Astrocyte of the cerebellum (primary cell): ENCODE data around the gene PRKCE.

ENCODE experiments used
- DNase-seq: peaks from one replicate; pipeline ENCODE4 v3.0.0-alpha.2; 2011; ENCODE audit warnings: low read depth
- H3K4me3 ChIP-seq: 2 replicates; pipeline ENCODE4 v1.5.1; 2011; ENCODE audit warnings: mild to moderate bottlenecking, low read depth, low read length, moderate library complexity
- CTCF ChIP-seq: IDR thresholded peaks from 2 replicates; pipeline ENCODE4 v1.5.1; 2012; ENCODE audit warnings: low read length, low read depth, moderate library complexity, mild to moderate bottlenecking; ENCODE audit errors: missing control alignments
- in situ Hi-C: cut with HindIII; loops from 2 replicates; pipeline ENCODE4 v1.10.0; 2017; ENCODE audit warnings: low sequenced_read_pairs

Gene PRKCE

GRCh38 chr2:45617496-45617895 is 34.0 kb upstream of the PRKCE start:
- DNase-seq, result no peak
- TF ChIP-seq CTCF, result no peak
- in situ Hi-C loops, result no loop called here
- H3K4me3 ChIP-seq, result no peak overlapping the region

- in situ Hi-C loops, result no loop called here
- no peak overlapping the region for H3K4me3 ChIP-seq
- no peak for TF ChIP-seq CTCF
- DNase-seq, result no peak
Measured at GRCh38 chr2:45622336-45623075, 29.0 kb upstream of the PRKCE start.

GRCh38 chr2:45623098-45623497 is 28.4 kb upstream of the PRKCE start:
- no peak for DNase-seq
- no peak overlapping the region for H3K4me3 ChIP-seq
- in situ Hi-C loops, result no loop called here
- TF ChIP-seq CTCF, result no peak

DNA sequence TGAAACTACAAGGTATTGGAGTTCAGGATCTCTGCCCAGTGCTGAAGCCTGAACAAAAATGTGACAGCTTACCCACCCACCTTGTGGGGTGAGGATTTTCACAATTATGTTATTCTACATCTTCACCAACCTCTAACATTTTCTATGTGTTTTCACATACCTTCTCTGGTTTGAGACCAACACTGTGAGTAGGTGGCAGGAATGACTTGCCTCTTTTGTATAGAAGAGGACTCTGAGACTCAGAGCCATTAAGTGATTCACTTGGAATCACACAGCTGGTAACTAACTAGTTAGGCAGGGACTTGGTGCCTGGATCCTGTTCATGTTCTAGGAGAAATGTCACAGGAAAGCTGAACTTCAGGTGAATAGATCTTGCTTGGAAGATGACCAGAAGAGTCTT is 25.7 kb upstream of the PRKCE start:
- TF ChIP-seq CTCF, result no peak
- DNase-seq, result no peak
- no peak overlapping the region for H3K4me3 ChIP-seq
- in situ Hi-C loops, result loop anchor here (25.0 kb wide), 1 partner anchor 736 kb away; no protein-coding TSS in a partner anchor

DNA sequence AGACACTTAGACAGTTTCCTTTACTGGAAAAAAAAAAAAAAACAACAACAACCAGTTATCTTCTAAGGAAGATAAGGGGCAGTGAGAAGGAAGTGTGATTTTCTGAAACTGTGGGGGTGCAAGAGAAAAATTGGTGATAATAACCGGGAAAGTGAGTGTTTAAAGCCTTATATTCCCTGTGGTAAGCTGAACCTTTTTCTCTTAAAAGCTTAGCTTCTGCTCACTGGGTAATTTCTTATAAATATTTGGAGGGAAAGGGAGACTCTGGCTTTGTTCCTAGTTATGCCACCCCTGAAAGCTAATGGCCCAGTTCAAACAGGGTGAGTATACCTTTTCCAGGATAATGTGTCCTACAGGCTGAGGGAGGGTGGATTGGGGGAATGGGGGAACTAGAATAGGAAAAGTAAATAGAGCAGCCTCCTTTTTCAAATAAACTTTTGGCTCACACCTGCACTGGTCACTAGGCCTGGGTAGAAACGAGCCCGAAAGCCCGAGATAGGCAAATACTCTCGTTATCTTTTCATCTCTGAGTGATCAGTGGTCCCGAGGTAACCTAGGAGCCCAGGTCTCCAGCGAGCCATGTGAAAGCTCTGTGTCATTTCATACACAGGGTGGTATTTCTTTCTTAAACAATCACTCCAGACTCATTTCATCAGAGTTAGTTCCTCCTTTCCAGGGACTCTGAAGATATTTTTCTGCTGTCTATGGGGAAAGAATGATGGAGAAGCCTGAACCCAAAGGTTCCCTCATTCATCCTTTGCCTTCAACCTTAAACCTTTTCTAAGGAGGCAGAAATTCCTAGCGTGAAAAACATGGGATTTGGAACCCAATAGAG is 24.9 kb upstream of the PRKCE start:
- in situ Hi-C loops, result loop anchor here (25.0 kb wide), 1 partner anchor 736 kb away; no protein-coding TSS in a partner anchor
- TF ChIP-seq CTCF, result no peak

GRCh38 chr2:45627911-45628310 is 23.6 kb upstream of the PRKCE start:
- peak; percentile 32 for DNase-seq
- in situ Hi-C loops, result loop anchor here (25.0 kb wide), 1 partner anchor 734 kb away; no protein-coding TSS in a partner anchor
- no peak for TF ChIP-seq CTCF
- no peak overlapping the region for H3K4me3 ChIP-seq

More for the DNA sequence above, 24.9 kb upstream of the PRKCE start:
- H3K4me3 ChIP-seq, result no peak overlapping the region
- no peak for DNase-seq
